Jurkat, Clone E6-1 (cell line): ENCODE results near the gene CDK11A. TPM values are rescaled to one million over a fixed set of nuclear protein-coding genes. Genes with fewer than 3 reads are reported as not detected.
A peak's percentile ranks its signal among the peaks of the same experiment; 100 is the strongest.

Source experiments
- DNase-seq: peaks from one replicate; pipeline ENCODE4 v3.0.0-alpha.2; 2011; ENCODE audit warnings: low read depth, low spot score
- H3K4me3 ChIP-seq: 2 replicates; pipeline ENCODE4 v1.5.1; 2011; ENCODE audit warnings: mild to moderate bottlenecking, low read length, control low read depth, moderate library complexity
- polyA plus RNA-seq: library from polyadenylated mRNA; unstranded; fragments of >200 nt; gene quantifications from one replicate; pipeline ENCODE4 v1.2.1, GENCODE V29; 2012; ENCODE audit warnings: missing spikeins; ENCODE audit not compliant: insufficient read length, insufficient read depth

Gene CDK11A
- polyA plus RNA-seq: 42.4 TPM

GRCh38 chr1:1724035-1724864 is at the start of gene CDK11A:
Gene CDK11A, minus strand, starts transcription at chr1:1724357. Its CDS starts 1,539 bp downstream, at chr1:1722818.
- peak; percentile 100 for DNase-seq
- H3K4me3 ChIP-seq: peak within 1 kb of the TSS; percentile 62

- no peak for DNase-seq
- H3K4me3 ChIP-seq: no peak overlapping the region
Observed at GRCh38 chr1:1773874-1774273, 49.7 kb upstream of the CDK11A start.

- H3K4me3 ChIP-seq: no peak overlapping the region
Observed at GRCh38 chr1:1771096-1771495, 46.9 kb upstream of the CDK11A start.

GRCh38 chr1:1770102-1770501 is 45.9 kb upstream of the CDK11A start:
- H3K4me3 ChIP-seq: no peak overlapping the region
- DNase-seq: no peak

More at GRCh38 chr1:1771096-1771495, 46.9 kb upstream of the CDK11A start:
- no peak for DNase-seq

- DNase-seq: no peak
- no peak overlapping the region for H3K4me3 ChIP-seq
Observed at GRCh38 chr1:1768249-1768992, 44.3 kb upstream of the CDK11A start.

- H3K4me3 ChIP-seq: no peak overlapping the region
- no peak for DNase-seq
Observed at GRCh38 chr1:1764876-1765470, 40.8 kb upstream of the CDK11A start.

GRCh38 chr1:1763657-1764621 is 39.8 kb upstream of the CDK11A start:
- DNase-seq: no peak

GRCh38 chr1:1761504-1762376 is 37.6 kb upstream of the CDK11A start:
- no peak overlapping the region for H3K4me3 ChIP-seq
- no peak for DNase-seq

More at GRCh38 chr1:1763657-1764621, 39.8 kb upstream of the CDK11A start:
- H3K4me3 ChIP-seq: no peak overlapping the region

GRCh38 chr1:1760715-1761114 is 36.6 kb upstream of the CDK11A start:
- no peak for DNase-seq
- no peak overlapping the region for H3K4me3 ChIP-seq

GRCh38 chr1:1760345-1760650 is 36.1 kb upstream of the CDK11A start:
- DNase-seq: no peak
- no peak overlapping the region for H3K4me3 ChIP-seq

- H3K4me3 ChIP-seq: no peak overlapping the region
- no peak for DNase-seq
Observed at GRCh38 chr1:1759456-1760344, 35.5 kb upstream of the CDK11A start.

GRCh38 chr1:1758692-1759455 is 34.7 kb upstream of the CDK11A start:
- no peak overlapping the region for H3K4me3 ChIP-seq
- no peak for DNase-seq

- DNase-seq: no peak
Observed at GRCh38 chr1:1758059-1758621, 34.0 kb upstream of the CDK11A start.

GRCh38 chr1:1757422-1758058 is 33.4 kb upstream of the CDK11A start:
- DNase-seq: no peak
- H3K4me3 ChIP-seq: no peak overlapping the region

More at GRCh38 chr1:1758059-1758621, 34.0 kb upstream of the CDK11A start:
- H3K4me3 ChIP-seq: no peak overlapping the region

GRCh38 chr1:1756661-1757421 is 32.7 kb upstream of the CDK11A start:
- H3K4me3 ChIP-seq: no peak overlapping the region
- no peak for DNase-seq
